GM12878 (cell line): Measurements from ENCODE around the gene SUPT6H. TPM values are rescaled to one million over a fixed set of nuclear protein-coding genes. Genes with fewer than 3 reads are reported as not detected.

Experiments used
- BMI1 ChIP-seq: fragments of 450-650 bp; IDR thresholded peaks from 2 replicates; pipeline ENCODE4 v1.6.1; 2016; ENCODE audit warnings: mild to moderate bottlenecking, moderate library complexity, borderline replicate concordance
- CBFB ChIP-seq: IDR thresholded peaks from 2 replicates; pipeline ENCODE4 v1.6.1; 2016; ENCODE audit warnings: antibody characterized with exemption, low read depth
- RAD21 ChIP-seq: IDR thresholded peaks from 2 replicates; pipeline ENCODE4 v1.6.1; 2011; ENCODE audit warnings: mild to moderate bottlenecking, low read depth, low read length, moderate library complexity; ENCODE audit not compliant: insufficient read depth
- SMC3 ChIP-seq: IDR thresholded peaks from 2 replicates; pipeline ENCODE4 v1.6.1; 2011; ENCODE audit warnings: low read length, improper control_type of control experiment, borderline replicate concordance
- polyA plus RNA-seq, 11 experiments: library from polyadenylated mRNA; depleted of rRNA in 4 of 11; unstranded in 6 of 11; stranded (reverse) in 5 of 11; fragments of >200 nt; fragmentation: Nextera tagmentation in 4 of 11; fragmentation: Illumina TruSeq in 1 of 11; extraction: Ambion mirVana in 4 of 11; extraction: Trizol in 1 of 11; gene quantifications; 1 replicate in 1 of 11; 2 replicates in 10 of 11; pipeline versions ENCODE4 v1.2.1 to v1.2.3, GENCODE V29; 2011 to 2016; ENCODE audit warnings: inconsistent platforms in 2 of 11, missing spikeins in 2 of 11, low read depth in 1 of 11
- total RNA-seq, 4 experiments: library from RNA; depleted of rRNA in 3 of 4; stranded (reverse); fragments of >200 nt in 3 of 4; fragmentation: Illumina TruSeq in 1 of 4; extraction: Trizol in 1 of 4; gene quantifications; 2 replicates each; pipeline versions ENCODE4 v1.2.1 to v1.2.3, GENCODE V29; 2013 to 2021
- TF ChIP-seq, protein P1 (sequence below): IDR thresholded peaks from 2 replicates; pipeline ENCODE4 v1.6.1; 2011; ENCODE audit warnings: borderline replicate concordance, low read depth, mild to moderate bottlenecking, moderate library complexity, mixed read lengths, low read length; ENCODE audit not compliant: insufficient read depth; ENCODE audit errors: extremely low read length
- TF ChIP-seq, protein P2 (sequence below): IDR thresholded peaks from 2 replicates; pipeline ENCODE4 v1.6.1; 2011; ENCODE audit warnings: low read depth, low read length, improper control_type of control experiment, borderline replicate concordance
- TF ChIP-seq, protein P3 (sequence below): IDR thresholded peaks from 2 replicates; pipeline ENCODE4 v1.6.1; 2012; ENCODE audit warnings: low read depth, low read length, improper control_type of control experiment
- TF ChIP-seq, protein P4 (sequence below): IDR thresholded peaks from 2 replicates; pipeline ENCODE4 v1.6.1; 2011; ENCODE audit warnings: borderline replicate concordance, low read depth, mild to moderate bottlenecking, moderate library complexity, low read length; ENCODE audit not compliant: insufficient read depth, poor library complexity, severe bottlenecking

SUPT6H gene
- total and polyA plus RNA-seq, 10 of the 15 experiments (the other 5 are each of a cell fraction or from before 2014, with no cell fraction given), result 1.7 to 58.8 (median 37.7) TPM

DNA sequence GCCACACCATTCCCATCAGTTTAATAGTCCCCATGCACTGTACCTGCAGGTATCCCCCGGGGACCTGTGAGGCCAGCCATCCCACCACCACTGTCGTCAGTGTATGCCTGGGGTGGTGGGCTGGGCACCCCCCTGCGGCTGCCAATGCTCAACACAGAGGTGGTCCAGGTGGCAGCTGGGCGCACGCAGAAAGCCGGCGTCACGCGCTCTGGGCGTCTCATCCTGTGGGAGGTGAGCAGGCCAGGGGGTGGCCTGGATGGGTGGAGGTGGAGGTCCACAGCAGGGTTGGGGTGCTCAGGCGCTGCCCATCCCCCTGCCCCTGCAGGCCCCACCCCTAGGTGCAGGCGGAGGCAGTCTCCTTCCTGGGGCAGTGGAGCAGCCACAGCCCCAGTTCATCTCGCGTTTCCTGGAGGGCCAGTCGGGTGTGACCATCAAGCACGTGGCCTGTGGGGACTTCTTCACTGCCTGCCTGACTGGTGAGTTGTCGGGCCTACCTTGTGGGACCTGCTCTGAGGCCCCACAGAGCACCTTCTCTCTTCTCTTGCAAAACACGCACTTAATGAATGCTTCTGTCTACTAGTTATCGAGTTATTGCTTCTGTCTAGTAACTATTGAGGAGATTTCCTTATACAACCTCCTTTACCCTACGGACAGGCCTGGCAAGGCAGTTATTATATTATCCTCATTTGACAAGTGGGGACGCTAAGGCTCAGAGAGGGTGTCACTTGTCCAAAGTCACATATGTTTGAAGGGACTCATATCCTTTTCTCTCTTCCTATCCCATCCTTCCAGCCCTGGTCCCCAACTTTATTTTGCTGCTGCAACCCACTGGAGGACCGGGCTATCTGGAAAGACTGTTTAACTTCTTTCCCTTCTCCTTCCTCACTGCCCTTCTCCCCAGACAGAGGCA is 76.0 kb downstream of the SUPT6H start (continued):
- TF ChIP-seq, protein P1, sequence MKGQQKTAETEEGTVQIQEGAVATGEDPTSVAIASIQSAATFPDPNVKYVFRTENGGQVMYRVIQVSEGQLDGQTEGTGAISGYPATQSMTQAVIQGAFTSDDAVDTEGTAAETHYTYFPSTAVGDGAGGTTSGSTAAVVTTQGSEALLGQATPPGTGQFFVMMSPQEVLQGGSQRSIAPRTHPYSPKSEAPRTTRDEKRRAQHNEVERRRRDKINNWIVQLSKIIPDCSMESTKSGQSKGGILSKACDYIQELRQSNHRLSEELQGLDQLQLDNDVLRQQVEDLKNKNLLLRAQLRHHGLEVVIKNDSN, result peak; percentile 85
- no peak for TF ChIP-seq BMI1
- TF ChIP-seq CBFB, result no peak
- no peak for TF ChIP-seq RAD21
- TF ChIP-seq, protein P2, sequence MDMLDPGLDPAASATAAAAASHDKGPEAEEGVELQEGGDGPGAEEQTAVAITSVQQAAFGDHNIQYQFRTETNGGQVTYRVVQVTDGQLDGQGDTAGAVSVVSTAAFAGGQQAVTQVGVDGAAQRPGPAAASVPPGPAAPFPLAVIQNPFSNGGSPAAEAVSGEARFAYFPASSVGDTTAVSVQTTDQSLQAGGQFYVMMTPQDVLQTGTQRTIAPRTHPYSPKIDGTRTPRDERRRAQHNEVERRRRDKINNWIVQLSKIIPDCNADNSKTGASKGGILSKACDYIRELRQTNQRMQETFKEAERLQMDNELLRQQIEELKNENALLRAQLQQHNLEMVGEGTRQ, result peak; percentile 63
- peak; percentile 22; the same call in 1 of the 2 replicates for TF ChIP-seq SMC3
- TF ChIP-seq, protein P3, sequence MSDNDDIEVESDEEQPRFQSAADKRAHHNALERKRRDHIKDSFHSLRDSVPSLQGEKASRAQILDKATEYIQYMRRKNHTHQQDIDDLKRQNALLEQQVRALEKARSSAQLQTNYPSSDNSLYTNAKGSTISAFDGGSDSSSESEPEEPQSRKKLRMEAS, result peak; percentile 98
- TF ChIP-seq, protein P4, sequence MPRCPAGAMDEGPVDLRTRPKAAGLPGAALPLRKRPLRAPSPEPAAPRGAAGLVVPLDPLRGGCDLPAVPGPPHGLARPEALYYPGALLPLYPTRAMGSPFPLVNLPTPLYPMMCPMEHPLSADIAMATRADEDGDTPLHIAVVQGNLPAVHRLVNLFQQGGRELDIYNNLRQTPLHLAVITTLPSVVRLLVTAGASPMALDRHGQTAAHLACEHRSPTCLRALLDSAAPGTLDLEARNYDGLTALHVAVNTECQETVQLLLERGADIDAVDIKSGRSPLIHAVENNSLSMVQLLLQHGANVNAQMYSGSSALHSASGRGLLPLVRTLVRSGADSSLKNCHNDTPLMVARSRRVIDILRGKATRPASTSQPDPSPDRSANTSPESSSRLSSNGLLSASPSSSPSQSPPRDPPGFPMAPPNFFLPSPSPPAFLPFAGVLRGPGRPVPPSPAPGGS, result no peak
